Measurements from ENCODE around the gene BIRC2.

BIRC2 gene

GRCh38 chr11:102377891-102378290 lies 30.9 kb downstream of the BIRC2 start:
- no peak for DNase-seq

DNA sequence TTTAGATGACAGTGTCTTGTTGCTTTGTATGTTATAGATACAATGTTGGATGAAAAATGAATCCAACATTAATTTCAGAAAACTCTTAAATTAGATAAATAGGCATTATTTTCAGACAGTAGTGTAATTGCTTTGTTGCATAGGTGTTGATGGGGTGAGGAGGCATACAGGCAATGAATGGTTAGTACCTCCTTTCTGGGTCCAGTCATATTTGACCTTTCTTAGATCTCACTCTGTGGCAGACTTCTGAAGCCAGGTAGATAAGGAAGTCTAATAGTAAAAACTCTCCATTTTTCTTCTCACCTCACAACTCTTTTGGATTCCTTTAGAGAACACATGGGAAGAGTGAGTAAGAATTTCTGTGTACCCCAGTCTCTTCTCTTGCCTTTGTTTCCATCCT lies 31.8 kb downstream of the BIRC2 start:
- DNase-seq = no peak

GRCh38 chr11:102382384-102382783 lies 35.4 kb downstream of the BIRC2 start:
- no peak for DNase-seq

DNA sequence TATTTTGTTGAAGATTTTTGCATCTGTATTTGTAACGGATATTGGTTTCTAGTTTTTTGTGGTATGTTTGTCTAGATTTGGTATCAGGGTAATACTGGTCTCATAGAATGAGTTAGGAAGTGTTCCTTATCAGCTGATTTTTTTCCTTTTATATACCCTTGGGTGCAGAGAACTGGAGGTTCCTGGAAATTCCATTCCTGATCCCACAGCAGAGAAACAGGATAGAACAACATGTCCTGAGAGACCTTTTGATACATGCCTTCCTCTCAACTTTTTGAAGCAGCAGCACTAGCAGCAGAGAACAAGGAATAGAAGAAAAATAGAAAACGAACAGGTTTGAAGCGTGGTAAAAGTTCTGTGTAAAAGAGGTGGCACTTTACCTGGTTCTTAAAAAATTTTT lies 36.8 kb downstream of the BIRC2 start:
- no peak for DNase-seq

DNA sequence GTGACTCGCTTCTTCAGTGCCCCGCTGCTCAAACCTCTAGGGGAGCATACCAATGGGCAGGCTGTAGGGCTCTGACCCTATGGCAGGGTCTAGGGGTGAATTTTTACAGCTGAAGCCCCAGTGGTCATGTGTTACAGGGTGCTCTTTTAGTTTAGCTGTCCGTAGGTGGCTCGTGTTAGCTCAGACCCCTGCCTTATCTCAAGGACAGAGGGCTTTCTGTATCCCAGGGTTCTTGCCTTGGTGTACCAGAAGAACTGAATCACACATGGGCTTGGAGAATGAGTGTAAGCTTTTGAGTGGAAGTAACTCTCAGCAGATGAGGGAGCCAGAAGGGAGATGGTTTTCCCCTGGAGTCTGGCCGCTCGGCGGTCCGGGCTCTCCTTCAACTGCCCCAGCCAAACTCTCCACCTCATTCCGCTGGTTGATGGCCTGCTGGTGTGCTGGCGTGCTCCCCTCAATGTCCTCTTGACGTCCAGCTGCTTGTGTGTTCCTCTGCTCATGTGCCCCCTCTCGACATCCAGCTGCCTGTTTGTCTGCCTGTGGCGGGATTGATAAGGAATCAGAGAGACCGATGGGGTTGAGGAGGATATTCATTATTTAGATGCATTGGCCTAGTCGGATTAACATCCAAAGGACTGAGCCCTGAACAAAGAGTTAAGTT lies 37.5 kb downstream of the BIRC2 start:
- no peak for DNase-seq

DNA sequence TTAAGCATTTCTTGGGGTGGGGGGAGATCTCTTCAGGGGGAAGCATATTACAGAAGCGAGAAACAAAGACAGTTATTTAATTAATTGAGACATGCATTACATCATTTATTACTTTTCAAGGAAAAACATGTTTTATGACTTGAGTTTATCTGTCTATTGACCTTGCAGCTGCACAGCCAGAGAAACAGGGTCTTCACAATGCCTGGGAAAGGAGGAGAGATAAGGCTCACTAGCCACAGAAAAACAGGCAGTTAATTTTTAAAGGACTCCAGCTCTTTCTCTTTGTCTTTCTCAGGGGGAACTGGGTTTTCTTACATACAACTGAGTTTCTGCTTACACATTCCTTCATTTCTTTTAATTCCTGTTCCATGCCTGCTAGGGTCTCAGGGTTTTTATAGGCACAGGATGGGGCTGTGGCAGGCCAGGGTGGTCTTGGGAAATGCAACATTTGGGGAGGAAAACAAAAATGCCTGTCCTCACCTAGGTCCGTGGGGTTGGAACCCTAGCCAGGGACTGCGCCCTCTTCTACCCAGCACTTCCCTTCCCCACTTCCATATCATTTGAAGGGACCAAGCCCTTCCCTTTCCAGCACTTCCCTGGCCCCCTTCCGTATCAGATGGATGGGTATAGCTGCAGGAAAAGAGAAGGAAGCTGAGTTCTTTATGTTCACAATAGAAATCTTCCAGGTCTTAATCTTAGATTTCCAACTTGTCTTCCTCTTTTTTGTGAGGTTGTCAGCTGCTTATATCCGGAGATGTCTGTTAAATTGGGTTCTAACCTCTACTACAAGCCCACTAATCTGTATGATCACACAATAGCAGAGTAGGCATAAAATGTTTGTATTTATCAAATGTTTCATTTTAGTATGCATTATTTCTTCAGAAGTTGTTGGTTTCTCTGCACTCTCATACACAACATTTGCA lies 38.3 kb downstream of the BIRC2 start:
- no peak for DNase-seq

DNA sequence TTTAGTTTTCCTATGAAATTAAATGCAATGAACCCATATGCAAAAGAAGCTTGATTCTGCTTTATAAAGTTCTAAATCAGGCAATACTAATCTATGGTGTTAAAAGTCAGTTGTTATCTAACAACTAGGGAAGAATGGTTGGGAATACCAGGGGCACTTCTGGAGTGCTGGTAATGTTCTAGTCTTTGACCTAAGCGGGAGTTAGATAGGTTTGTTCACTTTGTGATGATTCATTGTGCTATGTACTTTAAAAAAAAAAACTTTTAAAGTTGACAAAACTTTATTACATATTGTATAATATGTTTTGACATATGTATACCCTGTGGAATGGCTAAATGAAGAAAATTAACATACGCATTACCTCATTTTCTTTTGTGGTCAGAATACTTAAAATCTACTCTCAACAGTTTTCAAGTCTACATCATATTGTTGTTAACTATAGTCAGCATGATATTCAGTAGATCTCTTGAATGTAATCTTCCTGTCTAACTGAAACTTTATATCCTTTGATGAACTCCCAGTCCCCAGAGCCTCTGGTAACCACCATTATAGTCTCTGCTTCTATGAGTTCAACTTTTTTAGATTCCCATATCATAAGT lies 39.2 kb downstream of the BIRC2 start:
- no peak for DNase-seq

DNA sequence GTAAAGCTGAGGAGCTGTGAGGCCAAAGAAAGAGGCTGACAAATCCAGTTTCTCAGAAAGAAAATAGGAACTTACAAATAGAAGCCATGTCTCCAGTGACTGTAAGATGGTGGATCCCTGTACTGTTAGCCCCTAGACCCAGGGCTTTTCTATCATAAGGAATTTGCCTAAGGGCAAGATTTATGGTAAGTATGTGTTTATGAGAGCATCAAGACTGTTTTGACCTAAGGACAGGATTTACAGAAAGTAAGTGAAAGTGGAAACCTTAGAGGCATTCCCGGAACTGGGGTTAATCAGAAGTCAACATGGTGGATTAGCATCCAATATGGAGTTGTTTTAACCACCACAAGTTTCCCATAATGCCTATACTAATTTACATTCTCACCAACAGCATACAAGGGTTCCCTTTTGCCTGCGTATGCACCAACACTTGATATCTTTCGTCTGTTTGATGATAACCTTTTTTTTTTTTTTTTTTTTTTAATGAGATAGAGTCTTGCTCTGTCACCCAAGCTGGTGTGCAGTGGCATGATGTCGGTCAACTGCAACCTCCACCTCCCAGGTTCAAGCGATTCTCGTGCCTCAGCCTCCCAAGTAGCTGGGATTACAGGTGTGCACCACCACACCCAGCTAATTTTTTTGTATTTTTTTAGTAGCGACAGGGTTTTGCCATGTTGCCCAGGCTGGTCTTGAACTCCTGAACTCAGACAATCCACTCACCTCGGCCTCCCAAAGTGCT lies 40.2 kb downstream of the BIRC2 start:
- DNase-seq = no peak

DNA sequence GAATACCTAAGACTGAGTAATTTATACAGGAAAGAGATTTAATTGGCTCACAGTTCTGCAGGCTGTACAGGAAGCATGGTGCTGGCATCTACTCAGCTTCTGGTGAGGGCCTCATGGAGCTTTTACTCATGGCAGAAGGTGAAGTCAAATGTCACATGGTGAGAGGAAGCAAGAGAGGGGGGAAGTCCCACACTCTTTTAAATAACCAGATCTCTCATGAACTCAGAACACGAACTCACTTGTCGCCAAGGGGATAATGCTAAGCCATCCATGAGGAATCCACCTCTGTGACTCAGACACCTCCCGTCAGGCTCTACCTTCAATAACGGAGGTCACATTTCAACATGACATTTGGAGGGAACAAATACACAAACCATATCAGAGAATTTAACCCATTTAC lies 42.2 kb downstream of the BIRC2 start:
- no peak for DNase-seq

GRCh38 chr11:102390667-102391465 lies 43.9 kb downstream of the BIRC2 start:
- peak in 1 of 2 experiments; percentile 26 for DNase-seq

DNA sequence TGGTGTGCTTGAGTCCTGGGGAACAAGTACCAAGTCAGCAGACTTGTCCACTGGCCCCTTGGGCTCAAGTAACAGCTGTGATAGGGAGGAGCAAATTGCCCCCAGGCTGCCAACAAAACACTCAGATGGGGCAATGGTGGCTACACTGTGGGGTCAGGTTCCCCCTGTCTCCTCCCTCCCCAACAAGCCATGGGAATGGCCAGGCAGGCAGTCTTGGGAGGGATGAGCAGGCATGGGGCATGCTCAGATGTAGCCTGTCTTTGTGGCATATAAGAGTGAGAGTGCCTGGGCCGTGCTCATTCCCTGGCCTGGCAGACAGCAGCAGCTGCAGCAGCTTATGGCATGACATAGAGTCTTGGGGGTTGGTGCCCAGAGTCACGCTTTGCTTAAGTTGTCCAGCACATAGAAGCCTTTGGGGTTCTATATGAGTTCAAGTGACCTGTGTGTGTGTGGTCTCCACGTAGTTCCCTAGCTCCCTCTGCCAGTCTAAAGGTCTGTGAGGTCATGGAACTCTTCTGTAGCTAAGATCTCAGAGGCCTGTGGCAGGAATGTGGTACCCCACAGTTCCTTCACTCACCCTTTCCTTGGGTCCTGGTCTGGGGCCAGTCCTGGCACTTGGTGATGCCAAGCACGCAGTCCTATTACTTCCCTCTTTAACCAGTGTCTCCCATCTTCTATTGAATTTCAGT lies 44.7 kb downstream of the BIRC2 start:
- DNase-seq = no peak

- no peak for DNase-seq
Observed at GRCh38 chr11:102393272-102393730, 46.3 kb downstream of the BIRC2 start.

DNA sequence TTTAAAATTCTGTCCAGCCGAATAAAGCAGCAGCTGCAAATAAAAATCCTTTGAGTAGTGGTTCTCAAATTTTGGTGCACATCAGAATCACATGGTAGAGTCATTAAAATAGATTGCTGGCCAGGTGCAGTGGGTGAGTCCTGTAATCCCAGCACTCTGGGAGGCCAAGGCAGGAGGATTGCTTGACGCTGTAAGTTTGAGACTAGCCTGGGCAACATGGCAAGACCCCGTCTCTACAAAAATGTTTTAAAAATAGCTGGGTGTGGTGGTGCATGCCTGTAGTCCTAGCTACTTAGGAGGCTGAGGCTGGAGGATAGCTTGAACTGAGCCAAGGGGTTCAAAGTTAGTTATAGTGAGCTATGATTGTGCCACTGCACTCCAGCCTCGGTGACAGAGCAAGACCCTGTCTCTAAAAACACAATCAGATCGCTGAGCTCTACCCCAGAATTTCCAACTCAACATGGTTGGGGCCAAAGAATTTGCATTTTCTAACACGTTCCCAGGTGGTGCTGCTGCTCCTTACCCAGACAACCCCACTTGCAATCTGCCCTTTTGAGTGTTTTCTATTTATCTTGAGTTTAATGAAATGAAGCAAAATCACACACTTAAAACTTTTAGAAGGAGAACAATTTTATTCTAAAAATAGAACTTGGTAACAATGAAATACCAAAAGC lies 48.8 kb downstream of the BIRC2 start:
- no peak for DNase-seq

GRCh38 chr11:102396708-102397563 lies 49.9 kb downstream of the BIRC2 start:
- DNase-seq = no peak

GRCh38 chr11:102398297-102398696 lies 51.3 kb downstream of the BIRC2 start:
- DNase-seq = no peak

- no peak for DNase-seq
Observed at GRCh38 chr11:102399189-102399588, 52.2 kb downstream of the BIRC2 start.

DNA sequence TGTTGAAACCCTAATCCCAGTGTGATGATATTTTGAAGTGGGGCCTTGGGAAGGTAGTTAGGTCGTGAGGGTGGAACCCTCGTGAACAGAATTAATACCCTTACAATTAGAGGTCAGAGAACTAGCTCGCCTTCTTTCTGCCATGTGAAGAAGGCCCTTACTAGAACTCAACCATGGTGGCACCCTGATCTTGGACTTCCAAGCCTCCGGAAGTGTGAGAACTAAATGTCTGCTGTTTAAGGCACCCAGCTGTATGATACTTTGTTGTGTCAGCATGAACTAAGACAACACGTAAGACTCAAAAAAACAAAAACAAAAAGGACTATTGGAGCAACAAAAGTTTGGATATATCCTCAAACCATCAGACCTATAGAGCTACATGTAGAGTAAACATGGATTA lies 53.6 kb downstream of the BIRC2 start:
- DNase-seq = no peak

- no peak for DNase-seq
Observed at GRCh38 chr11:102401905-102402304, 54.9 kb downstream of the BIRC2 start.

DNA sequence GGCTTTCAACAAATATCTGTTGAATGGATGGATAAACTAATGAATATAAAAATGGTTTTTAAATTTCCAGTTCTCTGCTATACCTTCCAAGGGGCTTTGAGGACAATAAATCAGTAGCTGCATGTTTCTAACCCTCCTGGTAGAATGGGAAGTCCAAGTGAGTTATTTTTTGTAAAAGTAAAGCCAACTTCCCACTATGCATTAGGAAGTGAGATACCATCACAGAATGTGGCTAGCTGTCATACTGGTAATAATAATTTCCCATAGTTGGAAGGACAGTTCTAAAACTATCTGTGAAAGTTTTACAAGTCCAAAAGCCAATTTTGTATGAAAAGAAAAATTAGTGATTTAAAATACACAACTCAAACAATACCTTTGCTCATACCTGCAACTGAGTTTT lies 55.5 kb downstream of the BIRC2 start:
- DNase-seq = no peak

- no peak for DNase-seq
Observed at GRCh38 chr11:102405501-102405900, 58.5 kb downstream of the BIRC2 start.
